H1 (cell line): ENCODE measurements around the gene CHCHD1.

Experiments
- BCL11A ChIP-seq, 2 experiments: IDR thresholded peaks; one replicate each; pipeline ENCODE4 v1.6.1; 2011; ENCODE audit warnings: low read depth in 2 of 2, low read length in 2 of 2, mild to moderate bottlenecking in 2 of 2
- CHD1 ChIP-seq: IDR thresholded peaks from 2 replicates; pipeline ENCODE4 v1.6.1; 2012; ENCODE audit warnings: low read depth, low read length, improper control_type of control experiment
- CREB1 ChIP-seq: IDR thresholded peaks from 2 replicates; pipeline ENCODE4 v1.6.1; 2012; ENCODE audit warnings: inconsistent platforms
- CTCF ChIP-seq, 3 experiments: IDR thresholded peaks; 1 replicate in 2 of 3; 2 replicates in 1 of 3; pipeline versions ENCODE4 v1.5.1 to v1.6.1; 2011; ENCODE audit warnings: low read length in 3 of 3, mild to moderate bottlenecking in 3 of 3, inconsistent platforms in 2 of 3, low read depth in 1 of 3, moderate library complexity in 1 of 3; ENCODE audit not compliant: insufficient read depth in 1 of 3; ENCODE audit errors: control extremely low read depth in 1 of 3
- EP300 ChIP-seq, 2 experiments: IDR thresholded peaks; 1 replicate in 1 of 2; 2 replicates in 1 of 2; pipeline ENCODE4 v1.6.1; 2011 to 2012; ENCODE audit warnings: low read depth in 2 of 2, low read length in 2 of 2, mild to moderate bottlenecking in 2 of 2, borderline replicate concordance in 1 of 2, inconsistent platforms in 1 of 2, moderate library complexity in 1 of 2
- EZH2 ChIP-seq: fragments of 200-600 bp; sonication (generic); IDR thresholded peaks from 2 replicates; pipeline ENCODE4 v1.7.1; 2012; ENCODE audit warnings: low read depth, mild to moderate bottlenecking, moderate library complexity, low read length, inconsistent platforms; ENCODE audit not compliant: severe bottlenecking
- GTF2F1 ChIP-seq: IDR thresholded peaks from 2 replicates; pipeline ENCODE4 v1.6.1; 2012; ENCODE audit warnings: low read depth, low read length, improper control_type of control experiment, borderline replicate concordance
- HDAC6 ChIP-seq: IDR thresholded peaks from one replicate; pipeline ENCODE4 v1.7.1; 2012; ENCODE audit warnings: low read depth, mild to moderate bottlenecking, inconsistent platforms, low read length, moderate library complexity
- POLR2AphosphoS5 ChIP-seq: IDR thresholded peaks from 2 replicates; pipeline ENCODE4 v1.6.1; 2011; ENCODE audit warnings: low read depth, low read length
- RAD21 ChIP-seq, 2 experiments: IDR thresholded peaks in 1 of 2; conservative IDR thresholded peaks in 1 of 2; 2 replicates each; pipeline ENCODE4 v1.6.1; 2011; ENCODE audit warnings: low read depth in 2 of 2, low read length in 2 of 2, improper control_type of control experiment in 1 of 2, inconsistent platforms in 1 of 2, mild to moderate bottlenecking in 1 of 2, moderate library complexity in 1 of 2
- SIN3A ChIP-seq, 2 experiments: IDR thresholded peaks in 1 of 2; conservative IDR thresholded peaks in 1 of 2; 2 replicates each; pipeline ENCODE4 v1.6.1; 2011 to 2012; ENCODE audit warnings: low read length in 2 of 2, improper control_type of control experiment in 1 of 2, low read depth in 1 of 2, mild to moderate bottlenecking in 1 of 2
- SRF ChIP-seq: IDR thresholded peaks from 2 replicates; pipeline ENCODE4 v1.6.1; 2011; ENCODE audit warnings: mild to moderate bottlenecking, low read depth, low read length, moderate library complexity
- TF ChIP-seq, protein P1 (sequence below): IDR thresholded peaks from 2 replicates; pipeline ENCODE4 v1.6.1; 2011; ENCODE audit warnings: low read depth, mild to moderate bottlenecking, low read length; ENCODE audit not compliant: insufficient read depth

DNA sequence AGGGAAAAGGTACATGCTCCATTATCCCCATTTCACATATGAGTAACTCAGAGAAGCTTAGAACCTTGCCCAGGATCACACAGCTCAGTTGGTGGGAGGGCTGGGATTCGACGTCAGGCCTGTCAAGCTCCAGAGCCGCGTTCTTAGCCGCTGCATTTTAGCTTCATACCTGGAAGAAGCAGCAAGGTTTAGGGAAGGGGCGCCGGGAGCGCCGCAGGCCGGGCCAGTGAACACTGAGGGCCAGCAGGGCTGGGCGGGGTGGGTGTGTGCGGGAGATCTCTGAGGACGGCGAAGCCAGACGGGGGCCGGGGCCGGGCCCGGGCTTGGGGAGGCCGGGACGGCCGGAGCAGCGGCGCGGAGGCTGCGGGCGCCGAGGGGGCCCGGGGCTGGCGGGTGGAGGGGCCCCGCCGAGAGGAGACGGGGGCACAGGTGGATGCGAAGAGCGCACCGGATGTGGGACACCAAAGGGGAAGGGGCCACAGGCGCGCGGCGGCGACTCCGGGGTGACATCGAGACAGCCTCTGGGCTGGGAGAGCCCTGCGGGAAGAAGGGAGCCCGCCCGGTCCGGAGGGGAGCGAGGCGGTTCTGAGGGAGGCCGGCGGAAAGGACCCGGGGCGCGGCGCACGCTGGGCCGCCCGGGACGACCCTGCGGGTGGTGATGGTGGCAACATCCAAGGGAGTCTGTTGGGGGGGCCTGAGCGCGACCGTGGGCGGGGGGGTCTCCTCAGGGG is 29.1 kb downstream of the CHCHD1 start:
- TF ChIP-seq EP300 (IDR thresholded peaks at IDR 0.05; ENCODE audit: borderline replicate concordance in 1 of 2, low read depth in 2 of 2, low read length in 2 of 2) (no peak), GTF2F1 (no peak), CTCF (IDR thresholded peaks at IDR 0.05; ENCODE audit: control extremely low read depth in 1 of 3, insufficient read depth in 1 of 3, low read depth in 1 of 3, low read length in 3 of 3) (no peak), POLR2AphosphoS5 (no peak), RAD21 (IDR thresholded peaks at IDR 0.05 in 1 of 2, conservative IDR thresholded peaks at IDR 0.05 in 1 of 2; ENCODE audit: low read depth in 2 of 2, low read length in 2 of 2) (no peak), SIN3A (conservative IDR thresholded peaks at IDR 0.05 in 1 of 2, IDR thresholded peaks at IDR 0.05 in 1 of 2; ENCODE audit: low read depth in 1 of 2, low read length in 2 of 2) (no peak), EZH2 (no peak), HDAC6 (no peak), BCL11A (IDR thresholded peaks at IDR 0.05; ENCODE audit: low read depth in 2 of 2, low read length in 2 of 2) (no peak), CREB1 (no peak), CHD1 (no peak), SRF (no peak)
- TF ChIP-seq, protein P1, sequence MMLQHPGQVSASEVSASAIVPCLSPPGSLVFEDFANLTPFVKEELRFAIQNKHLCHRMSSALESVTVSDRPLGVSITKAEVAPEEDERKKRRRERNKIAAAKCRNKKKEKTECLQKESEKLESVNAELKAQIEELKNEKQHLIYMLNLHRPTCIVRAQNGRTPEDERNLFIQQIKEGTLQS: no peak
